ENCODE results near the gene OSBPL9.

OSBPL9 gene

GRCh38 chr1:51734896-51735745, 118.2 kb downstream of the OSBPL9 start:
- TF ChIP-seq CTCF (IDR thresholded peaks at IDR 0.05; ENCODE audit: insufficient read depth, low read length), result no peak
- TF ChIP-seq POLR2AphosphoS5 (IDR thresholded peaks at IDR 0.05; ENCODE audit: low read depth), result no peak
- TF ChIP-seq REST (IDR thresholded peaks at IDR 0.05; ENCODE audit: insufficient replicate concordance, low read depth), result no peak
- no peak for TF ChIP-seq GABPA (IDR thresholded peaks at IDR 0.05; ENCODE audit: low read depth)
- TF ChIP-seq SPI1 (IDR thresholded peaks at IDR 0.05; ENCODE audit: borderline replicate concordance, low read depth), result no peak
- no peak overlapping the region for H3K4me3 ChIP-seq (replicated peaks; ENCODE audit: insufficient read depth, low read length)
- DNase-seq (ENCODE audit: low read depth in 1 of 2, low spot score in 1 of 2), result no peak
- H3K27me3 ChIP-seq (ENCODE audit: insufficient read depth, poor library complexity, severe bottlenecking), result no peaks in the 10 kb centered on the region
- H3K27ac ChIP-seq (replicated peaks), result no peak overlapping the region

- H3K4me3 ChIP-seq (replicated peaks; ENCODE audit: insufficient read depth, low read length), result no peak overlapping the region
Measured at GRCh38 chr1:51735746-51736254, 118.9 kb downstream of the OSBPL9 start.

More at GRCh38 chr1:51735746-51736254, 118.9 kb downstream of the OSBPL9 start:
- TF ChIP-seq SPI1 (IDR thresholded peaks at IDR 0.05; ENCODE audit: borderline replicate concordance, low read depth) (no peak), POLR2AphosphoS5 (IDR thresholded peaks at IDR 0.05; ENCODE audit: low read depth) (no peak), CTCF (IDR thresholded peaks at IDR 0.05; ENCODE audit: insufficient read depth, low read length) (no peak), GABPA (IDR thresholded peaks at IDR 0.05; ENCODE audit: low read depth) (no peak), REST (IDR thresholded peaks at IDR 0.05; ENCODE audit: insufficient replicate concordance, low read depth) (no peak)
- no peak overlapping the region for H3K27ac ChIP-seq (replicated peaks)
- no peaks in the 10 kb centered on the region for H3K27me3 ChIP-seq (ENCODE audit: insufficient read depth, poor library complexity, severe bottlenecking)
- no peak for DNase-seq (ENCODE audit: low read depth in 1 of 2, low spot score in 1 of 2)
